ENCODE results near the gene TAS1R3.

- no peak for TF ChIP-seq CREB5 (CRISPR knock-in tag; IDR thresholded peaks at IDR 0.05; ENCODE audit: low read depth)
- TF ChIP-seq ZFP30 (CRISPR knock-in tag; IDR thresholded peaks at IDR 0.05), result no peak
Observed at GRCh38 chr1:1311107-1312104, 19.7 kb upstream of the TAS1R3 start.
